Dedifferentiated amniotic fluid mesenchymal stem cell (primary cell): ENCODE results near the gene GLIPR2.
A peak's percentile ranks its signal among the peaks of the same experiment; 100 is the strongest.

ENCODE experiments used
- DNase-seq: peaks from one replicate; pipeline ENCODE4 v3.0.0-alpha.2; 2016; ENCODE audit errors: extremely low spot score

Gene GLIPR2

GRCh38 chr9:36192196-36192595 lies 55.7 kb downstream of the GLIPR2 start:
- DNase-seq: no peak

- no peak for DNase-seq
Observed at GRCh38 chr9:36193023-36193422, 56.5 kb downstream of the GLIPR2 start.

GRCh38 chr9:36194326-36195000 lies 57.9 kb downstream of the GLIPR2 start:
- peak; percentile 27 for DNase-seq

GRCh38 chr9:36204906-36205547 lies 68.5 kb downstream of the GLIPR2 start:
- no peak for DNase-seq

DNA sequence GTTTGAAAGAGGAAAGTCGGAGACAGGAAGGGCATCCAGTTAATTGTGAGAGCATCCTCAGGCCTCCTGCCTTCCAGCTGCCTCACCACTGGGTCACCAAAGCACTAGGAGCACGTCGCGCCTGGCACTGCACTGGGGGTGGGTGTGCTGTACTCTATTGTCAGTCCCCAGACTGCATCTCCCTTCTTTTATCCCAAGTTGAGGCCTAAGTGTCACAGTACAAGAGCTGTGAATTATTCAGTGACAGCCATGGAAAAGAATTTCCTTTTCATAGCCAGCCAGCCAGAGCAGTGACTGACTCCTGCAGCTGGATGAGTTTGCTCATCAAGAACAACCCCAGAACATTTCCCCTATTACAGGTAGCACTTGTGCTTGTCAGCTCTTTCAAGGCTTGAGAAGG lies 70.5 kb downstream of the GLIPR2 start:
- DNase-seq: no peak

DNA sequence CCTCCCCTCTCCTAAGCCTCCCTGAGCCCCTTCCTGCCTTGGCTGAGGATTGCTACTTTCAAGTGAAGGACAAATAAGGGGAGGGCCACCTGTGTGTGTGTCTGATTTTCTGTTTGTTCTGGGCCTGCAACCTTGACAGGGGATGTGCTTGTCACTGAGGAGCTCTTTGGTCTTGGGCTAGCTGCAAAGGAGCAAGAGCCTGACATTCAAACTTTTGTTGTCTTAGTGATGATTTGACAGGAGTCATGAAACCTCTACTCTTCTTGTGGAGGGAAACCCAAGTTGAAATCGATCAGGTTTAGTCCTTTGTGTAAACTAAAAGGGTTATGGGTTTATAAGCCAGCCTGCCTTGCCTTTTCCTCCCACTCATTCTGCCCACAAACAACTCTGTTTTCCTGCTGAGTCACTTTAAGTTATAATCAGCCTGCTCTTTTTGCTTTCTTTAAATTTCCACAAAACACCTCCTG lies 71.0 kb downstream of the GLIPR2 start:
- peak; percentile 41 for DNase-seq

DNA sequence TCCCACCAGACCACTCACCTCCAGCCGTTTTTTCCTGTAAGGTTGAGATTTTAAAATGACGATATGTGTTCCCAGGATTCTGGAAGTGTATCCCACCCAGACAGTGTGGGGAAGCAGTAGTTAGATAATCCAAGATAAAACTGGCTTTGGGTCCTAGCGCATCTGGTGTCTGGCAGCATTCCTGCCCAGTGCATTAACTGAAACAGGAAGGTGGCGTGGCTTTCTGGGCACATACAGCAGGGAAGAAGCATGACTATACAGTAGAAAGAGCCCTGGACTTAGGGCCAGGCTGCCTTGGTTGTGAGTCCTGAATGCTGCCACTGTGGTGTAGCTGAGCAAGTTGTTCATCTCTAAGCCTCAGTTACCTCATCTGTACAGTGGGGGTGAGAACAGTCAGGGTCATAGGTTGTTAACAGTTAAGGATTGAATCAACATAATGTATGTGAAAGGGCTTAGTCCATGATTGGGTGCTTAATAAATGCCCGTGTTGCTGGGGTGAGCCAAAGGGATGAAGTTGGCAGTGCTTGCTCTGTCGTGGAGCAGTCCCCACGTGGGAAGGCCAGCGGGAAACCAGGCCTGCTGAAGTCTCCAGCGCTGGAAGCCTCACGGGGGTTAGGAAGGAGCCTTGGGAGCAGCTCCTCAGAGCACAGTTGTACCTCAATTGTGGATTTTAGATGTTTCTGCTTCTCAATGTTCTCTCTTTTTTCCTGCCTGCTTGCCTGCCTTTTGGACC lies 72.2 kb downstream of the GLIPR2 start:
- DNase-seq: no peak

GRCh38 chr9:36210722-36211121 lies 74.2 kb downstream of the GLIPR2 start:
- DNase-seq: no peak

DNA sequence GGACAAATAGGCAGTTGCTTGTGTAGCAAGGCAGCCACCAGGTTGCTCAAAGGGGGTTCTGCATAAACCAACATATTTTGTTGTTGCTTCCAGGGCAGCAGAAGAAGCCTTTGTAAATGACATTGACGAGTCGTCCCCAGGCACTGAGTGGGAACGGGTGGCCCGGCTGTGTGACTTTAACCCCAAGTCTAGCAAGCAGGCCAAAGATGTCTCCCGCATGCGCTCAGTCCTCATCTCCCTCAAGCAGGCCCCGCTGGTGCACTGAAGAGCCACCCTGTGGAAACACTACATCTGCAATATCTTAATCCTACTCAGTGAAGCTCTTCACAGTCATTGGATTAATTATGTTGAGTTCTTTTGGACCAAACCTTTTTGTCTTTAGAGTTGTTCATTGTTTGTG lies 75.0 kb downstream of the GLIPR2 start:
- no peak for DNase-seq

DNA sequence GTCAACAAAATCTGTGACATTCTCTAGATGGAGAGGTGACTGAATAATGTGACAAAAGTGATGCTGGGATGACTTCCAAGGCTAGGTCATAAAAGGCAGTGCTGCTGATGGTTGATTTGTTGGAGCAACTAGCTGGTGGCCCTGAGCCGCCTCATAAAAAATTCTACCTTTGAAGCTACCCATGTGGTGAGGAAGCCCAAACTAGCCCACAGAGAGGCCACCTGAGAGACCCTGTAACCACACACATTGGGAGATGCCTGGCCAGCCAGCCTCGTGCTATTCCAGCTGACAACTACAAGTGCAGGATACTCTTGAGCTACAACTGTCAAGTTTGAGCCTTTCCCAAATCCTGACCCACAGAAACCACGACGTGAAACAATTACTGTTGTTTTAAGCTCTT lies 76.9 kb downstream of the GLIPR2 start:
- no peak for DNase-seq
